ENCODE measurements around the gene DPPA3. TPM values are rescaled to one million over a fixed set of nuclear protein-coding genes. Genes with fewer than 3 reads are reported as not detected.
"Not testable (repeated sequence)": the region's sequence is repeated elsewhere in the genome, so short reads cannot be mapped to it uniquely, and the experiment has no call there.

DPPA3 gene
- total RNA-seq, 2 donors from 2014 or later = not detected

GRCh38 chr12:7677432-7677888 lies 33.8 kb upstream of the DPPA3 start:
- not testable (repeated sequence) for H3K27me3 ChIP-seq, ATAC-seq
- WGBS, 2 donors = 38 to 44% methylated on average over 9 of the region's 9 CpGs

DNA sequence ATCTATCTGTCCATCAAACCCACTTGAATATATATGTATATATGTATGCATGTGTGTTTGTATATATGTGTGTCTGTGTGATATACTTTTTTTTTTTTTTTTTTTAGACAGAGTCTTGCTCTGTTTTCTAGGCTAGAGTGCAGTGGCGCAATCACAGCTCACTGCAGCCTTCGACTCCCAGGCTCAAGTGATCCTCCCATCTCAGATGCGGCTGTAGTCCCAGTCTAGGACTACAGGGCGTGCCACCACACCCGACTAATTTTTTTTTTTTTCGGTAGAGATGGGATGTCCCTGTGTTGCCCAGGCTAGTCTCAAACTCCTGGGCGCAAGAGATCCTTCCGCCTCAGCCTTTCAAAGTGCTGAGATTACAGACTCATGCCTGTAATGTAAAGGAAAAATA lies 32.5 kb upstream of the DPPA3 start:
- TF ChIP-seq, protein P1, sequence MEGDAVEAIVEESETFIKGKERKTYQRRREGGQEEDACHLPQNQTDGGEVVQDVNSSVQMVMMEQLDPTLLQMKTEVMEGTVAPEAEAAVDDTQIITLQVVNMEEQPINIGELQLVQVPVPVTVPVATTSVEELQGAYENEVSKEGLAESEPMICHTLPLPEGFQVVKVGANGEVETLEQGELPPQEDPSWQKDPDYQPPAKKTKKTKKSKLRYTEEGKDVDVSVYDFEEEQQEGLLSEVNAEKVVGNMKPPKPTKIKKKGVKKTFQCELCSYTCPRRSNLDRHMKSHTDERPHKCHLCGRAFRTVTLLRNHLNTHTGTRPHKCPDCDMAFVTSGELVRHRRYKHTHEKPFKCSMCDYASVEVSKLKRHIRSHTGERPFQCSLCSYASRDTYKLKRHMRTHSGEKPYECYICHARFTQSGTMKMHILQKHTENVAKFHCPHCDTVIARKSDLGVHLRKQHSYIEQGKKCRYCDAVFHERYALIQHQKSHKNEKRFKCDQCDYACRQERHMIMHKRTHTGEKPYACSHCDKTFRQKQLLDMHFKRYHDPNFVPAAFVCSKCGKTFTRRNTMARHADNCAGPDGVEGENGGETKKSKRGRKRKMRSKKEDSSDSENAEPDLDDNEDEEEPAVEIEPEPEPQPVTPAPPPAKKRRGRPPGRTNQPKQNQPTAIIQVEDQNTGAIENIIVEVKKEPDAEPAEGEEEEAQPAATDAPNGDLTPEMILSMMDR (IDR thresholded peaks at IDR 0.05) = no peak
- TF ChIP-seq POLR2A (IDR thresholded peaks at IDR 0.05) = no peak

More at GRCh38 chr12:7677432-7677888, 33.8 kb upstream of the DPPA3 start:
- H3K9me3 ChIP-seq; H3K27ac ChIP-seq; H3K4me1 ChIP-seq; H3K36me3 ChIP-seq (replicated peaks in 1 of 2; ENCODE audit: insufficient read depth in 1 of 2, low read depth in 2 of 2); H3K4me3 ChIP-seq; DNase-seq: not testable (repeated sequence)
- TF ChIP-seq, protein P1 (IDR thresholded peaks at IDR 0.05) = peak in 5 of 7 experiments; percentile 35 to 42 (median 37)
- intact Hi-C loops (cut with DNase I) = loop anchor here (10.0 kb wide), 1 partner anchor 127 kb away; no protein-coding TSS in a partner anchor

DNA sequence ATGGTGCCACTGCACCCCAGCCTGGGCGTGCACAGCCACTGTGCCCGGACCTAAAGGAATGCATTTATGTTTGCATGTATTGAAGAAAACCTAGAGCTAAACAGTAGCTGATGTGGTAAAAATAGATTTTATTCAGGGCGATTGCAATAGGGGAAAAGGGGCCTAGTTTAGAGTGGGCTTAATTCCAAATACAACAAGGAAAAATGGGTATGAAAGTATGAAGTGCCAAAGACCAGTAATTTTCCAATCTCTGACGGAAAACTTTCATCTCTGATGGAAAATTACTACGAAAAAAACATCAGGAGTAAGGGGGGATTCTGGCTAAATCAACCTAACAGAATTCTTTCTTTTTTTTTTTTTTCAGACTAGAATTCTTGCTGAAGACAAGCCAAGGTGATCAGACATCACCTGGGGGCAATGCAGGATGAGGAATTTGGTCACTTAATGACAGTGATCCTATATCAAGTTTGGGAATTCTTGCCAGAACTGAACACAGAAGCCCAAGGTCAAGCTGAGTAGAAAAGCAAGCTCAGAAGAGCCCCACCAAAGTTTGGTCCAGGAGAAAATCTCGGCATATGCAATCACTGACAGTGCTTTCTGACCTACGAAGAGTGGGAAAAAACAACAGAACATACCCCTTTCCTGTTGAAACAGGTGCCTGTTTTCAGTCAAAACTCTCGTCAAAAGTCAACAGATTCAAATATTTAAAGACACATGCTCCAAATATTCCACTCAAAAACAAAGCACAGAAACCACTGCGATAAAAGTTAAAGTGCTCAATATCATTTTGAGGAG lies 31.8 kb upstream of the DPPA3 start:
- no peaks in the 10 kb centered on the region for H3K9me3 ChIP-seq
- no peak overlapping the region for H3K4me3 ChIP-seq
- intact Hi-C loops (cut with DNase I) = loop anchor here (10.0 kb wide), 1 partner anchor 125 kb away; no protein-coding TSS in a partner anchor
- no peaks in the 10 kb centered on the region for H3K36me3 ChIP-seq (replicated peaks in 1 of 2; ENCODE audit: insufficient read depth in 1 of 2, low read depth in 2 of 2)
- ATAC-seq (no peak), DNase-seq (no peak)
- WGBS, 2 donors = 25 to 28% methylated on average over 9 of the region's 9 CpGs
- TF ChIP-seq POLR2A (IDR thresholded peaks at IDR 0.05) = no peak
- TF ChIP-seq, protein P1 (IDR thresholded peaks at IDR 0.05) = no peak
- H3K27ac ChIP-seq = no peak overlapping the region
- peaks cover 4% of the 10 kb centered on the region for H3K4me1 ChIP-seq
- no peaks in the 10 kb centered on the region for H3K27me3 ChIP-seq

More for the DNA sequence above, 32.5 kb upstream of the DPPA3 start:
- no peaks in the 10 kb centered on the region for H3K36me3 ChIP-seq (replicated peaks in 1 of 2; ENCODE audit: insufficient read depth in 1 of 2, low read depth in 2 of 2)
- no peaks in the 10 kb centered on the region for H3K9me3 ChIP-seq
- H3K27me3 ChIP-seq = no peaks in the 10 kb centered on the region
- intact Hi-C loops (cut with DNase I) = loop anchor here (10.0 kb wide), 1 partner anchor 126 kb away; no protein-coding TSS in a partner anchor
- no peak overlapping the region for H3K27ac ChIP-seq
- peaks cover 4% of the 10 kb centered on the region for H3K4me1 ChIP-seq
- ATAC-seq (no peak), DNase-seq (no peak)
- WGBS, 2 donors = 68 to 77% methylated on average over 8 of the region's 8 CpGs
- H3K4me3 ChIP-seq = no peak overlapping the region

GRCh38 chr12:7681535-7681934 lies 29.7 kb upstream of the DPPA3 start:
- Histone ChIP-seq H3K4me3 (no peak overlapping the region), H3K36me3 (replicated peaks in 1 of 2; ENCODE audit: insufficient read depth in 1 of 2, low read depth in 2 of 2) (no peaks in the 10 kb centered on the region), H3K27me3 (no peaks in the 10 kb centered on the region), H3K4me1 (peaks cover 4% of the 10 kb centered on the region), H3K9me3 (no peaks in the 10 kb centered on the region), H3K27ac (no peak overlapping the region)
- no peak for ATAC-seq
- no peak for TF ChIP-seq POLR2A (IDR thresholded peaks at IDR 0.05)
- TF ChIP-seq, protein P1 (IDR thresholded peaks at IDR 0.05) = no peak
- DNase-seq = no peak
- WGBS, 2 donors = 65 to 72% methylated on average over 2 of the region's 2 CpGs
- intact Hi-C loops (cut with DNase I) = no loop called here

Measured in body of pancreas (tissue), 4 donors.